A172 (cell line): ENCODE data around the gene OR4K5. TPM values are rescaled to one million over a fixed set of nuclear protein-coding genes. Genes with fewer than 3 reads are reported as not detected.
"Not testable (repeated sequence)": the region's sequence is repeated elsewhere in the genome, so short reads cannot be mapped to it uniquely, and the experiment has no call there.

Experiments
- DNase-seq: peaks from one replicate; pipeline ENCODE4 v3.0.0-alpha.2; 2015; ENCODE audit warnings: low spot score
- total RNA-seq: library from RNA; depleted of rRNA; stranded (reverse); fragments of >200 nt; shearing (Covaris generic); gene quantifications from 2 replicates; pipeline ENCODE4 v1.2.3, GENCODE V29; 2014; rRNA removed

Gene OR4K5, protein sequence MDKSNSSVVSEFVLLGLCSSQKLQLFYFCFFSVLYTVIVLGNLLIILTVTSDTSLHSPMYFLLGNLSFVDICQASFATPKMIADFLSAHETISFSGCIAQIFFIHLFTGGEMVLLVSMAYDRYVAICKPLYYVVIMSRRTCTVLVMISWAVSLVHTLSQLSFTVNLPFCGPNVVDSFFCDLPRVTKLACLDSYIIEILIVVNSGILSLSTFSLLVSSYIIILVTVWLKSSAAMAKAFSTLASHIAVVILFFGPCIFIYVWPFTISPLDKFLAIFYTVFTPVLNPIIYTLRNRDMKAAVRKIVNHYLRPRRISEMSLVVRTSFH
- not detected in 2 replicates for total RNA-seq

DNA sequence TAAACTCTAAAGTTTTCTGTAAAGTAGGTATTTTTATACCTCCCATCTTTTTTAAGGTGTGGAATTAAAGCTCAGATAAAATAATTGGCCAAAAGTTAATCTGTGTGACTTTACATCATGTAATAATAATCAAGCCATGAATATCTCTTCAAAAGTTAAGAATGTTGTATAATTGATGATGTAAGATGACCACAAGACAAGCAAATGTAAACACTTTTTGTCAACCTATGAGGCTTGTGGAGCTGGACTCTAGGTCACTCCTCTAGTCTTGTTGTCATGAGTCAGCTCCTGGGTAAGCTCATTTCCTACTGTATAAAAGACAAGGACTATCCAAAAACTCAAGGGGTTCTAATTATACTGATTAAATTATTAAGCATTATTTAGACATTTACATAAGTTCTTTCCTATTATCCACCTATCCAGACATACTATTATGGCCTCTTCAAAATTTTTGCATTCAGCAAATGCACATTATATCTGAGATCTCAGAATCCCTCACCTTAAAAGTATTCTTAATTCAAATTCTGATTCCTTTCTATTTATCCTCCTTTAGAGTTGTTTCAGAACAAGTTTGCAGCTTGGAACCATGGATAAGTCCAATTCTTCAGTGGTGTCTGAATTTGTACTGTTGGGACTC is at the start of gene OR4K5:
TSS of gene OR4K5 (plus strand) at position 587 of the 637 bp plus-strand sequence. CDS start at position 587, 0 bp downstream.
- no peak for DNase-seq

DNA sequence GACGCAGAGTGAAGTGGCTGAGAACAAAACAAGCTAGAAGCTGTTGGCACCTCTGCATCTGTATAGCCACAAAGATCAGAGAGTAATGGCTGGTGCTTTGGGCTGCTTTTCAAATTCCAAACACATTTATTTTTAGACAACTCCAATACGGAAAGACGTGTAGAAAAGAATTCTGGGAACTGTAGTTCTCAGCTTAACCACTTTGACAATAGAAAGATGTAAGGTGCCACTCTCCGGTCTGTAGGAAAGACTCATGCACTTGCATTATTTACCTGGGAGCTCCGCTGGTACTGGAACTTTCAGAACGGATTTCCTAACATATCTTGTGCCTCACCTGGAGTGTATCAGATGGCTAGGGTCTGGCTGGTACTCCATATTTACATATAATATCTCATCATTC is 47.2 kb upstream of the OR4K5 start:
- no peak for DNase-seq

DNA sequence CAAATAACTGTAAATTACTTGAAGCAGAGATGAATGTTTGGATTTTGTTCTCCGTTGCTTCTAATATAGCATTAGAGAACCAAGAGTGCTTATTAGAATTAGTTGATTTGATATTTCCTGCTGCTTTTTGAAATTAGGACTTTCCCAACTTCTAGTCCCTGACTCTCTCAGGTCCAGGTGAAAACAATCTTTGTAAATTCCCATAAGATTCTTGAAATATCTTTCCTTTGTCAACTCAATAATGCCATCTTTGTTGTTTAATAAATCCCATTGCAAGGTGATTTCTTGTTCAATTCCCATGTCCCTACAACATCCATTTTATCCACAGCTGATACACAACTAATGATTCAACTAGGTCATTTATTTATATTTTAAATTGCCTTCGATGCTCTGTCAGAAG is 45.6 kb upstream of the OR4K5 start, which contains the start of gene OR4K2:
TSS of gene OR4K2 (plus strand) at position 301 of the 400 bp plus-strand sequence. CDS start 1,126 bp downstream, outside the sequence.
- no peak for DNase-seq

DNA sequence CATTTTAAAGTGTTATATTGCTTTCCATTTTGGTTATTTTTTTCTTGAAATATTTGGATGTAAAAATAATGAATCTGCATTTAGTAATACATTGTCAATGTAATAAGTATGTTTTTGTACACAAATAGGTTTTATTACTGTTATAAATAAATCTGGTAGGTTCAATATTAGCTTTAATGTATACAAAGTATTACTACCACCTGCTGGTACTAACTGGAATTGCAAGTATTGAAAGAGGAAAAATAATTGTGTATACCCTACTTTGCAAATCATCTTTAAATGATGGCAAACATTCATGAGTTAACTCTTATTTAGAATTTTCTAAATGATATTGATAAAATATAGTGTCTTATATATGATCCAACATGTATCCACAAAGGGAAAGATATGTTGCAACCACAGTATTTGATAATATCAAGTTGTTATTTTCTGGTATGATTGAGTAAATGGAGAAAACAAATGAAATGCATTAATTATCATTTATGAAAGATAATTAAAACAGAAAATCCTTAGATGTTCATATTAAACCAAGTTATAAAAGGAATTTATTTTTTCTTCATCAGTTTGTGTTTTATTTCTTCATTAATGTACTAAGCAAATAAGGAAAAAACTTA is 42.3 kb upstream of the OR4K5 start:
- DNase-seq = peak; percentile 1

DNA sequence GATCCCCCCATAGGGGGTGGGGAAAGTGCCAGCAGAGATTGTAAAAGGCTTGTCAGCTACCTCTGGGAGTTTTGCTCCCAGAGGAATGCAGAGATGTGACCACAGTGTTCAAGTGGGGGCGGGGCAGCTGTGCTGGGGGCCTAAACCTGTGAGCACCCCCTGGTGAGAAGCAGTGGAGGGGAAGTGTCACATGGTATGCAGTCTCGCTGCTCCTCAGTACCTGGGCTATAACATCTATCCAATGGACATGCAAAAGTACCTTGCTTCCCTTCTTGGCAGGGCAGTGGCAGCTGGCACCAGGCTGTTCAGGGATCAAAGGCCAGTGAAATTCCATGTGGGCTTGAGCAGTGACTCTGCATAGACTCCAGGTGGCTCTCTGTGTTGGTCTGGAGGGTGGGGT is 25.1 kb upstream of the OR4K5 start:
- no peak for DNase-seq

DNA sequence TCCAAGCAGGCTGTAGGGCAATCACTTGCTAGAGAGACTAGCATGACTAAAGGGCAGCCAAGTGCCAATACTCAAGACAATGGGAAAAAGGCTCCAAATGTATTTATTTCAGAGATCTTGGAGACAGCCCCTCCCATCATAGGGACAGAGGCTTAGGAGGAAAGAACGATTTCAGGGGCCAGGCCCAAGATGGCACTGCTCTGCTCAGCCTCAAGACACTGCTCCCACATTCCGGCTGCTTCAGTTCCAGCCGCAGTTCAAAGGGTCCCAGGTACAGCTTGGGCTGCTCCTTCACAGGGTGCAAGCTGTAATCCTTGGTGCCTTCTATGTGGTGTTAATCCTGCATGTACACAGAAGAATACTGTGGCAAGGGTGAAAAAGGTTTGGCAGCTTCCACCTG is 19.4 kb upstream of the OR4K5 start:
- no peak for DNase-seq

DNA sequence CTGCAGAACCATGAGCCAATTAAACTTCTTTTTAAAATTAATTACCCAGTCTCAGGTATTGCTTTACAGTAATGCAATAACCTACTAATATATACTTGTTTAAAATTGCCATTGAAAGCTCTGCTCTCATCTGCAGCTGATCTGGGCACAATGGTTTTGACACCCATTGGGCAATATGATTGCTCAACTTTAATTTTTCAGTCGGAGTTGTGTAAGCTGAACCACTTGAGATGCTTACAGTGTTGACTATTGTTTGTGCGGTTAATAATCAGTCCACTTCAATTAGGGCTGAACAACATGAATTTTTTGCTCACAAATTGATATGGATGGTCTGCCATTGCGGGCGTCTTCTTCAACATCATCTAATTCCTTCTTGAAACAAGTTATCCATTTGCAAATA is 18.0 kb upstream of the OR4K5 start:
- no peak for DNase-seq

DNA sequence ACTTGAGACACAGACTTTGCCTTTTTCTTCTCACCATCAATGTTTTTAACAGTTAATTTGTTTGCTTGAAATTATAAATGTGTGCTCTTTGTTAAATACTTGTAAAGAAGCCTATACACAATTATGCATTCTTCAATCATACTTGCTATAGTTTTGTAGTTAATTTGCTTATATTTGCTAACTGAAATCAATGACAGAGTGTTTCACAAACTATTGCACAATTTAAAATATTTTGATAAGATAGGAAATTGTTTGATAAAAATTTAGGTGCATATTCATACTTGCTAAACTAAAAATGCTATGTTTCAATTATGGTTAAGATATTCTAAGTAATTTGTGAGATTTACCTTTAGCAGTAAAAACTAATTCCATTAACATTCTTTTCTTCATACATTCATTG is 13.7 kb upstream of the OR4K5 start:
- DNase-seq = no peak

DNA sequence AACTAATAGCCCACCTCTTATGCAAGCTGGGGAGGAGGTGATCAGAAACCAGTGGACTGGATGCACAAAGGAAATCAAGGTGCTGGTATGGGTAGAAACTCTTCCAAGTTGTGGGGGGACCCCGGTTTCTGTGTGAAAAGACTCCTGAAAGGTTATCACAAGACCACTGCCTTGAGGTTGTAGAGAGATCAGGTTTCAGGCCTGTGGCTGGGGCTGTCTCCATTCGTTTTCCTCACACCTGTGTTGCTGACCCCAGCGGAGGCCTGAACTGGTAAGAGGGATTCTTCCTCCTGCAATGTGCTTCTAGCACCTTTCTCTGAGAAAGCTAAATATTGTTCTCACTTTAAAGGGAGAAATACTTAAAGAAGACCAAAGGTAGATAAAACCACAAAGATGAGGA is 9.3 kb upstream of the OR4K5 start:
- DNase-seq = no peak

DNA sequence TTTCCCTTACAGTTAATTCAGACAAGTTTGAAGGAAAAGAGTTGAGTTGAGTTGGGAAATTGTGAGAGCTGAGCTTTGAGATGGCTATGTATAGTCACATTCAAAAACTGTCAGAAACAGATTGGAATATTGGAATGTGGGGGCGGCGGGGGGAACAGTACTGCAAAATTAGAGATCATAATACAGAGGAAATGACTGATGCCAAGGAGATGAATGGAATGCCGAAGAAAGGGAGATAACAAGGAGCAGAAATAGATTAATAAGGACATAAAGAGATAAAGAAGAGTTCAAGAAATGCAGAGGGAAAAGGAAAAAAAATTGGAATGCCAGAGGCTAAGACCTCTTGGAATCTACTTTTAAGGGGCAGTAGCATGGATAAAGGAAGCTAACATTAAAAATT is 3.2 kb upstream of the OR4K5 start:
- DNase-seq = no peak

DNA sequence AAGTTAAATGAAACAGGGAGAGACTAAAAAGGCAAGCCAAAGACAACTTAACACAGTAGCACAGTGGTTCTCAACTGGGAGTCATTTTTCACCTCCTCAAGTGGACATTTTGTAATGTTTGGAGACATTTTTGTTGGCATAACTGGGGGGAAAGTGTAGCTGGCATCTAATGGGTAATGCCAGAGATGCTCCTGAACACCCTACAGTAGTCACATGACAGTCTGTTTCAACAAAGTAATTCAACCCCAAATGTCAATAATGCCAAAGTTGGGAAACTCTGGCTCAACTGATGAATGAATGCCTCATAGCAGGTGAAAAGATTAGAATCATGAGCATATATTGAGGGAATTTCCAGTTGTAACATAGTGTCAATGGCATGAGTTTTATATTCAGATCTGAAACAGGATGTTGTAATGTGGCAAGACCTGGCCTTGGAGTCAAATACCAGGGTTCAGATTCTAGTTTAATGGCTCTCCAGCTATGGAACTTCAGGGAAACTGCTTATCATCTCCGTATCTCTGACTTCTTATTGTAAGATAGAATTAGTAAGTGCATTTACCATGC is 2.4 kb upstream of the OR4K5 start:
- DNase-seq = no peak

DNA sequence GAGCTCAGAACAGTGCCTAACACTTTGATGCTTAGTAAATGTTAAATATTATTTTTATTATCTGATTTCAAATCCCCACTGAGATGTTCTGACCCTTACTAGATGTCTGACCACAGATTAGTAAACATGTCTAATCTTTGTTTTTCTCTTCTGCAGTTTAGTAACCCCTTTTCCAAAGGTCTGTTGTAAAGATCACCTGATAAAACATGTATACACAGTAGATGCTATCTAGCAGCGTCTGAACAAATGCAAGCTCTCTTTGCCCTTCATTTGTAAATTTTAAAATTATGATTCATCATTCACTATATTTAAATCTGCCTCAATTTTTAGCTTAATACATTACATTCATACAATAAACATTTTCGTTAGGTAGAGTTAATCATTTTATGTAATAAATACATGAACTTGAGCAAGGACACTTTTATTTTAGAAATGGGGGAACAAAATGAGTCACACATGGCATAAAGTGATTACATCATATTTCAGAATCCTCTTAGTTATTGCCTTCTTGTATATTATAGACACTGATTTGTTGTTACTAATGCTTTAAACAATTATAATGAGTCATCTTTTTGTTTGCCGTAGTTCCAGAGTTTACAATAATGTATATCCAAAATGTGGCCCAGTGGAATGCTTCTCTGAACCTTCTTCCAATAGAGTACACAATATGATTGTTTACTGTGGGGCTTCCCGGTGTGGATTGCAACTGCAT is 1.7 kb upstream of the OR4K5 start:
- DNase-seq = no peak

DNA sequence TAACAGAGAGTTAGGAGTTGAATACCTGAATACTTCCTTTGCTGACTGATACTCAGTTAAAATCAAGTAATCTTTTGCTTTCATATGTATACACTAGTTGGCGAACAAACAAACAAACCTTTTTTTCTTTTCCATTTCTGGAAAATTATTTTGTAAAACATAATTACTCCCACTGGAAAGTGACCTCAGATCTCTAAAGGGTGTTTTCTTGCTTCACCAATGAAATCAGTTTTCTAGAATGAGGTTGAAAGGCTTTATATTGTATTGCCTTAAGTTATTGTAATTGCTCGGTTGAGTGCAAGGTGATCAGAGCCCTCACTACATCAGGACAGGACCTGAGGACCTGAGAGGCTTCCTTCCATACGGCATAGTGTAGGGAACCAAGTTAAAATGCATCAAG is 10.2 kb downstream of the OR4K5 start, which contains the start of gene OR4K1:
TSS of gene OR4K1 (plus strand) at position 301 of the 400 bp plus-strand sequence. CDS start 4,750 bp downstream, outside the sequence.
- no peak for DNase-seq

DNA sequence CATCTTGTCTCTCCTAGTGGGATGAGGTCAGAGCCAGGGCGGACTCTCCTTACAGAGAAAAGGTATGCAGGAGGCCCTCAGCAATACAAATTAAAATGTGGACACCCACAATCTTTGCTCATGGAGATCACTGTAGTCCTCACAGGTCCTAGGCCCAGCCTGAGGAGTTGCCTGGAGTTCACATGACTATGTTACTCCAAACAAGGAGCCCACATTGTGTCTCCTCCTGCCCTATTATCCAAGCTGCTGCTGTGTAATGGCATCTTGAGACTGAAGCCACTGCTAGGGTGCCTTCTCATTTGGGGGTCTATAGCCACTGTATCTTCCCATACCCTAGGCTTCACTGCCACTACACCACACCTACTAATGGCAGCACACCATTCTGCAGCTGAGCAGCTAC is 21.3 kb downstream of the OR4K5 start:
- no peak for DNase-seq

DNA sequence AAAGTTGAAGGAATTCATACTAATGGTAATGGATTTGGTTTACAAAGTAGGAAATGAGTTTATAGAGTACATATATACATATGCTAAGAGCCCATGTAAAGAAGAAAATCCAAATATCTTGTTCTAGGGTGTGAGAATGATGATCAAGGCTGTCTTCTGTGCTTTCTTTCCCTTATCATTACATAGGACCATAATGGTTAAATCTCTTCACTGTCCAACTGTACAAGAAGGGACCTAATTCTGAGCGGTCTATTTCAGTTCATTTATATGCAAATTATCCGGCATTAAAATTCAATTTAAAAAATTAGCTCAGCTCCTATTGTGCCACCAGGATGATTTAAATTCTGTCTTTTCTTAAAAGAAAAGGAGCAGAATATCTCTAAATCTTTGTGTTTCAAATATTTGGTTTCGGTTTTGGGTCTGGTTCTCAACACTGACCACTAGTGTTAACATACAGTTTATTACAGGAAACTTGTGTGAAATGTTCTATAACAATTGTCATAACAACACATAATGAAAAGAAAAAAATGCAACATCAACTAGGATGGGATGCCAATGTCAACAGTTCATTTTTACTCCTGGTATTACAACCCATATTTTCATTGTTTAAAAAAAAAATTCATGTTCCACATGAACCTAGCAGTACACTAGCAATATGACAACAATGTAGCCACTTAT is 27.1 kb downstream of the OR4K5 start:
- DNase-seq = peak; percentile 12

DNA sequence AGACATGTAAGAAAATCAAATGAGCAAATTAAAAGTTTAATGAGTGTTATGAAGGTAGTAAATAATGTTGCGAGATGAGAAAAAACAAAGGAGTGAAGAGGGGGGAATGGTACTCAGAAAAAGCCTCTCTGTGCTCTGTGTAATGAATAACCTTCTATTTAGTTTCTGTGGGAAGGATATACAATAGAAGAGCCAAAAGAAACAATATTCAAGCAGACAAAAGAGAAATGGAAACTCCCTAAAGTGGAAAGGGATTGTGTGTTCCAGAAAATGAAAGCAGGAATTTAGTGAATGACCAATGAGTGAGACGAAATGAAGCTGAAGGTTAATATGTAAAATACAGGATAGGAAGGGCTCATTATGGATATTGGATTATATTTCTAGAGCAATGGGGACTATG is 28.8 kb downstream of the OR4K5 start:
- DNase-seq = no peak

DNA sequence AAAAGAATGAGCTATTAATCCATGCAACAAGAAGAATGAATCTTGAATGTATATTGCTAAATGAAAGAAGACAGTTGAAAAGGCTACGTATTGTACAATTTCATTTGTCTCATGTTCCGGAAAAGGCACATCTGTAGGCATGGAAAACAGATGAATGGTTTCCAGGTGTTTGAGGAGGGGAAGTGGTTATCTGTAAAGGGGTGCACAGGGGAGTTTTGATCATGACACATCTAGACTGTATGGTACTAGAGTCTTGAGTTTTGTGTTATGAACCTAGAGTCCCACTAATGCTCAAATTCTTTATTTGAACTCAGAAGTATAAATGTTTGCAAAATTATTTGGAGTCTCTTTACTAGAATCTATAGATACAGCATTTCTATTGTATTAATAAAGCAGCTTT is 49.3 kb downstream of the OR4K5 start:
- DNase-seq = not testable (repeated sequence)
